GM12878 (cell line): ENCODE data around the gene ZDHHC14. TPM values are rescaled to one million over a fixed set of nuclear protein-coding genes. Genes with fewer than 3 reads are reported as not detected.

ENCODE experiments used
- ASH2L ChIP-seq: fragments of 300-600, 200-600 bp; sonication (generic); IDR thresholded peaks from 2 replicates; pipeline ENCODE4 v1.6.1; 2017; ENCODE audit warnings: low read depth, mild to moderate bottlenecking, borderline replicate concordance
- CHD2 ChIP-seq: IDR thresholded peaks from 2 replicates; pipeline ENCODE4 v1.6.1; 2011; ENCODE audit warnings: low read depth, low read length, improper control_type of control experiment, borderline replicate concordance
- CREM ChIP-seq: IDR thresholded peaks from 2 replicates; pipeline ENCODE4 v1.6.1; 2014; ENCODE audit warnings: antibody characterized with exemption, low read depth
- EP300 ChIP-seq, 2 experiments: fragments of 150-350 bp in 1 of 2; IDR thresholded peaks; 2 replicates each; pipeline ENCODE4 v1.6.1; 2011 to 2012; ENCODE audit warnings: low read depth in 2 of 2, low read length in 2 of 2, borderline replicate concordance in 1 of 2, improper control_type of control experiment in 1 of 2, inconsistent platforms in 1 of 2; ENCODE audit not compliant: control insufficient read depth in 1 of 2
- ETV6 ChIP-seq, 2 experiments: fragments of 450-650 bp in 1 of 2; IDR thresholded peaks in 1 of 2; conservative IDR thresholded peaks in 1 of 2; 2 replicates each; pipeline ENCODE4 v1.6.1; 2014; ENCODE audit warnings: antibody characterized with exemption in 1 of 2, borderline replicate concordance in 1 of 2, low read depth in 1 of 2, mild to moderate bottlenecking in 1 of 2, moderate library complexity in 1 of 2
- FOS ChIP-seq: IDR thresholded peaks from 3 replicates; pipeline ENCODE4 v1.6.1; 2011; ENCODE audit warnings: borderline replicate concordance; ENCODE audit not compliant: insufficient read length; ENCODE audit errors: extremely low read depth
- GATAD2B ChIP-seq: fragments of 450-650 bp; conservative IDR thresholded peaks from 2 replicates; pipeline ENCODE4 v1.6.1; 2017; ENCODE audit warnings: low read depth, mild to moderate bottlenecking, moderate library complexity
- HDGF ChIP-seq: fragments of 450-650 bp; IDR thresholded peaks from 2 replicates; pipeline ENCODE4 v1.6.1; 2016; ENCODE audit warnings: antibody characterized with exemption
- JUNB ChIP-seq: IDR thresholded peaks from 2 replicates; pipeline ENCODE4 v1.6.1; 2016; ENCODE audit warnings: antibody characterized with exemption, mild to moderate bottlenecking
- MAX ChIP-seq: IDR thresholded peaks from 2 replicates; pipeline ENCODE4 v1.6.1; 2012; ENCODE audit warnings: low read depth, low read length, improper control_type of control experiment
- MEF2A ChIP-seq: IDR thresholded peaks from 2 replicates; pipeline ENCODE4 v1.6.1; 2011; ENCODE audit warnings: low read depth, mild to moderate bottlenecking, low read length, moderate library complexity; ENCODE audit not compliant: insufficient read depth
- MLLT1 ChIP-seq: fragments of 450-650 bp; IDR thresholded peaks from 2 replicates; pipeline ENCODE4 v1.6.1; 2016; ENCODE audit warnings: mild to moderate bottlenecking
- NBN ChIP-seq: fragments of 450-650 bp; IDR thresholded peaks from 2 replicates; pipeline ENCODE4 v1.6.1; 2016
- SMARCA5 ChIP-seq: fragments of 450-650 bp; IDR thresholded peaks from 2 replicates; pipeline ENCODE4 v1.6.1; 2017; ENCODE audit warnings: mild to moderate bottlenecking
- SREBF2 ChIP-seq: IDR thresholded peaks from 2 replicates; pipeline ENCODE4 v1.6.1; 2012; ENCODE audit warnings: mild to moderate bottlenecking, low read length
- STAT3 ChIP-seq: IDR thresholded peaks from 2 replicates; pipeline ENCODE4 v1.6.1; 2011; ENCODE audit warnings: low read depth, low read length, improper control_type of control experiment
- SUPT20H ChIP-seq: IDR thresholded peaks from 2 replicates; pipeline ENCODE4 v1.6.1; 2011; ENCODE audit warnings: low read depth, mild to moderate bottlenecking, low read length, moderate library complexity, borderline replicate concordance; ENCODE audit not compliant: control insufficient read depth
- TCF12 ChIP-seq: IDR thresholded peaks from 2 replicates; pipeline ENCODE4 v1.6.1; 2011; ENCODE audit warnings: low read depth, mild to moderate bottlenecking, low read length
- TCF3 ChIP-seq: IDR thresholded peaks from 2 replicates; pipeline ENCODE4 v1.6.1; 2012; ENCODE audit warnings: low read depth, mild to moderate bottlenecking, low read length, borderline replicate concordance; ENCODE audit not compliant: insufficient read depth
- TCF7 ChIP-seq: IDR thresholded peaks from 2 replicates; pipeline ENCODE4 v1.6.1; 2014; ENCODE audit warnings: antibody characterized with exemption, borderline replicate concordance
- ZNF274 ChIP-seq: IDR thresholded peaks from one replicate; pipeline ENCODE4 v1.8.0; 2011; ENCODE audit not compliant: insufficient read length, insufficient read depth
- polyA plus RNA-seq, 11 experiments: library from polyadenylated mRNA; depleted of rRNA in 4 of 11; unstranded in 6 of 11; stranded (reverse) in 5 of 11; fragments of >200 nt; fragmentation: Nextera tagmentation in 4 of 11; fragmentation: Illumina TruSeq in 1 of 11; extraction: Ambion mirVana in 4 of 11; extraction: Trizol in 1 of 11; gene quantifications; 1 replicate in 1 of 11; 2 replicates in 10 of 11; pipeline versions ENCODE4 v1.2.1 to v1.2.3, GENCODE V29; 2011 to 2016; ENCODE audit warnings: inconsistent platforms in 2 of 11, missing spikeins in 2 of 11, low read depth in 1 of 11
- total RNA-seq, 4 experiments: library from RNA; depleted of rRNA in 3 of 4; stranded (reverse); fragments of >200 nt in 3 of 4; fragmentation: Illumina TruSeq in 1 of 4; extraction: Trizol in 1 of 4; gene quantifications; 2 replicates each; pipeline versions ENCODE4 v1.2.1 to v1.2.3, GENCODE V29; 2013 to 2021
- TF ChIP-seq, protein P1 (sequence below): fragments of 450-650 bp; IDR thresholded peaks from 2 replicates; pipeline ENCODE4 v1.6.1; 2016; ENCODE audit warnings: mild to moderate bottlenecking, moderate library complexity, borderline replicate concordance
- TF ChIP-seq, protein P2 (sequence below): IDR thresholded peaks from 2 replicates; pipeline ENCODE4 v1.6.1; 2011; ENCODE audit warnings: low read depth, mild to moderate bottlenecking, low read length, moderate library complexity, borderline replicate concordance; ENCODE audit errors: extremely low read depth

Gene ZDHHC14
- total and polyA plus RNA-seq, 10 of the 15 experiments (the other 5 are each of a cell fraction or from before 2014, with no cell fraction given), result 0.15 to 16.0 (median 0.76) TPM; not detected in 1

DNA sequence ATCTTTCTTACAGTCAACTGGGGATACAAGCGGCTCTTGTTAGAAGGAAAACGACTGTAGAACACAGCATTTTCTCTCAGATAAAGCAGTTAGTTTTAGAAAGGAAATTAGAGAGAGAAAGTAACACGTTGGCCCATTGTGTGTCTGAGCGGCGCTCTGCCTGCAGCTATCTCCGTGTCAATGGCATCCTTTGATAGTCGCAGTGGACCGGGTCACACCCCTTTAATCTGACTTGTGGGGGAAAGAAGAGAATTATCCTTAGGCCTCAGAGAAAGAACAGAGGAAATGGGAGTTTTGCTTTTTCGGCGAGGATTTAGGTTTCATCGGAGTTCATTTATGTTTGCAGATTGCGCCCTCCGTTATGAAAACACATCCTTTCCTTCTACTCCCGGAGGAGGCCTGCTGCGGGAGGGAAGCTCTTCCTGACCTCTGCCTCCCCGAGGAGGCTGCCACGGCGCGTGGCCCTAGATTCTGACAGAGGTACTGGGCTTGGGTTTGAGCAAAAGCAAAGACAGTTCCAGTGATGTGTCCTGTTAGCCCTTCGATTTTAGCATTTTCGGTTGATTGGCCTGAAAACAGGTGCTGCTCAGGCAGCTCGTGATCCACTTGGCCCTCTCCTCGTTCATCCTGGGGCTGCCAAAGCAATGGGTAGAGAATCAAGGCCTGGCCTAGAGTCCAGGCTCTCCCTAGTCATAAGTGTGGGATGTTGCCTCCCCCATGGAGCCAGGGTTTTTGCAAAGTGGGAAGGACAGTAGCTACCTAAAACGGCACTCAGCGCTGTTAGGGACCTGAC, 74.9 kb downstream of the ZDHHC14 start (continued):
- TF ChIP-seq MLLT1 (0 out of 2 replicates have a peak, but pooled peaks have one; percentile 49), ZNF274 (no peak), FOS (no peak), ETV6 (conservative IDR thresholded peaks at IDR 0.05 in 1 of 2, IDR thresholded peaks at IDR 0.05 in 1 of 2; ENCODE audit: borderline replicate concordance in 1 of 2, low read depth in 1 of 2) (no peak), STAT3 (no peak), EP300 (IDR thresholded peaks at IDR 0.05; ENCODE audit: borderline replicate concordance in 1 of 2, control insufficient read depth in 1 of 2, low read depth in 2 of 2, low read length in 2 of 2) (0 out of 4 replicates have a peak, but pooled peaks of 1 of the 2 experiments have one; percentile 19), TCF3 (no peak), CHD2 (no peak), SMARCA5 (peak; percentile 60; the same call in 1 of the 2 replicates), ASH2L (no peak), SUPT20H (no peak), NBN (no peak), MAX (no peak), SREBF2 (no peak), CREM (no peak), JUNB (no peak), TCF7 (no peak), HDGF (no peak), GATAD2B (0 out of 2 replicates have a peak, but pooled peaks have one; percentile 24), MEF2A (no peak), TCF12 (no peak)
- TF ChIP-seq, protein P1, sequence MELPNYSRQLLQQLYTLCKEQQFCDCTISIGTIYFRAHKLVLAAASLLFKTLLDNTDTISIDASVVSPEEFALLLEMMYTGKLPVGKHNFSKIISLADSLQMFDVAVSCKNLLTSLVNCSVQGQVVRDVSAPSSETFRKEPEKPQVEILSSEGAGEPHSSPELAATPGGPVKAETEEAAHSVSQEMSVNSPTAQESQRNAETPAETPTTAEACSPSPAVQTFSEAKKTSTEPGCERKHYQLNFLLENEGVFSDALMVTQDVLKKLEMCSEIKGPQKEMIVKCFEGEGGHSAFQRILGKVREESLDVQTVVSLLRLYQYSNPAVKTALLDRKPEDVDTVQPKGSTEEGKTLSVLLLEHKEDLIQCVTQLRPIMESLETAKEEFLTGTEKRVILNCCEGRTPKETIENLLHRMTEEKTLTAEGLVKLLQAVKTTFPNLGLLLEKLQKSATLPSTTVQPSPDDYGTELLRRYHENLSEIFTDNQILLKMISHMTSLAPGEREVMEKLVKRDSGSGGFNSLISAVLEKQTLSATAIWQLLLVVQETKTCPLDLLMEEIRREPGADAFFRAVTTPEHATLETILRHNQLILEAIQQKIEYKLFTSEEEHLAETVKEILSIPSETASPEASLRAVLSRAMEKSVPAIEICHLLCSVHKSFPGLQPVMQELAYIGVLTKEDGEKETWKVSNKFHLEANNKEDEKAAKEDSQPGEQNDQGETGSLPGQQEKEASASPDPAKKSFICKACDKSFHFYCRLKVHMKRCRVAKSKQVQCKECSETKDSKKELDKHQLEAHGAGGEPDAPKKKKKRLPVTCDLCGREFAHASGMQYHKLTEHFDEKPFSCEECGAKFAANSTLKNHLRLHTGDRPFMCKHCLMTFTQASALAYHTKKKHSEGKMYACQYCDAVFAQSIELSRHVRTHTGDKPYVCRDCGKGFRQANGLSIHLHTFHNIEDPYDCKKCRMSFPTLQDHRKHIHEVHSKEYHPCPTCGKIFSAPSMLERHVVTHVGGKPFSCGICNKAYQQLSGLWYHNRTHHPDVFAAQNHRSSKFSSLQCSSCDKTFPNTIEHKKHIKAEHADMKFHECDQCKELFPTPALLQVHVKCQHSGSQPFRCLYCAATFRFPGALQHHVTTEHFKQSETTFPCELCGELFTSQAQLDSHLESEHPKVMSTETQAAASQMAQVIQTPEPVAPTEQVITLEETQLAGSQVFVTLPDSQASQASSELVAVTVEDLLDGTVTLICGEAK, result no peak
- TF ChIP-seq, protein P2, sequence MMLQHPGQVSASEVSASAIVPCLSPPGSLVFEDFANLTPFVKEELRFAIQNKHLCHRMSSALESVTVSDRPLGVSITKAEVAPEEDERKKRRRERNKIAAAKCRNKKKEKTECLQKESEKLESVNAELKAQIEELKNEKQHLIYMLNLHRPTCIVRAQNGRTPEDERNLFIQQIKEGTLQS, result no peak
